ENCODE results near the gene NAT9. TPM values are rescaled to one million over a fixed set of nuclear protein-coding genes. Genes with fewer than 3 reads are reported as not detected.
A peak's percentile ranks its signal among the peaks of the same experiment; 100 is the strongest.

Gene NAT9
- total RNA-seq, 1 donor from 2014 or later: 83.7 TPM

- Mint-ChIP-seq H3K9me3 (no peaks in the 10 kb centered on the region), H3K36me3 (no peaks in the 10 kb centered on the region), H3K27me3 (ENCODE audit: low read depth) (peaks cover 37% of the 10 kb centered on the region), H3K4me1 (peaks cover 19% of the 10 kb centered on the region), H3K4me3 (no peak overlapping the region), H3K27ac (no peak overlapping the region)
- no peak for TF ChIP-seq CTCF (IDR thresholded peaks at IDR 0.05; ENCODE audit: unreplicated experiment)
- no peak for DNase-seq (ENCODE audit: low spot score in 2 of 2, unreplicated experiment in 2 of 2)
These were observed 35.3 kb downstream of the NAT9 start for GRCh38 chr17:74740641-74741387.

- no peak for TF ChIP-seq CTCF (IDR thresholded peaks at IDR 0.05; ENCODE audit: unreplicated experiment)
- Mint-ChIP-seq H3K27ac (no peak overlapping the region), H3K27me3 (ENCODE audit: low read depth) (peaks cover 37% of the 10 kb centered on the region), H3K36me3 (no peaks in the 10 kb centered on the region), H3K9me3 (no peaks in the 10 kb centered on the region), H3K4me3 (no peak overlapping the region), H3K4me1 (peaks cover 19% of the 10 kb centered on the region)
- DNase-seq (ENCODE audit: low spot score in 2 of 2, unreplicated experiment in 2 of 2): no peak
These were observed 36.0 kb downstream of the NAT9 start for GRCh38 chr17:74740173-74740572.

DNA sequence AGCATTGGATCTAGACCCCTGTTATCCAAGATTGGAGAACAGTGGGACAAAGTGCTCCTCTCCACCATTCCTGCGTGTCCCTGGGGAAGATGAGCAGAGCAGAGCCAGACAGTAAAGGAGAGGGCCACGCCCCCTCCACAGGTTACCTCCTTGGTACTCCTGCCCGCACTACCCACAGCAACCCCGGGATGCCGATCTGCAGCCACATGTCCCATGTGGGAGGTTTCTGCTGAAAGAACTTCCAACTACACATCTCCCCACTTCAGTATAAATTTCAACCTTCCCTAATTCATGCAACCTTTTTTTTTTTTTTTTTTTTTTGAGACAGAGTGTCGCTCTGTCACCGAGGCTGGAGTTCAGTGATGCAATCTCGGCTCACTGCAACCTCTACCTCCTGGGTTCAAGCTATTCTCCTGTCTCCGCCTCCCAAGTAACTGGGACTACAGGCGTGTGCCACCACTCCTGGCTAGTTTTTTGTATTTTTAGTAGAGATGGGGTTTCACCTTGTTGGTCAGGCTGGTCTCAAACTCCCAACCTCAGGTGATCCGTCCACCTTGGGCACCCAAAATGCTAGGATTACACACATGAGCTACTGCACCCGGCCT lies 36.8 kb downstream of the NAT9 start:
- H3K4me3 Mint-ChIP-seq: no peak overlapping the region
- H3K9me3 Mint-ChIP-seq: no peaks in the 10 kb centered on the region
- DNase-seq (ENCODE audit: low spot score in 2 of 2, unreplicated experiment in 2 of 2): no peak
- peaks cover 15% of the 10 kb centered on the region for H3K4me1 Mint-ChIP-seq
- H3K27me3 Mint-ChIP-seq (ENCODE audit: low read depth): peaks cover 37% of the 10 kb centered on the region
- no peak overlapping the region for H3K27ac Mint-ChIP-seq
- no peak for TF ChIP-seq CTCF (IDR thresholded peaks at IDR 0.05; ENCODE audit: unreplicated experiment)
- H3K36me3 Mint-ChIP-seq: no peaks in the 10 kb centered on the region

GRCh38 chr17:74738051-74738996 lies 37.8 kb downstream of the NAT9 start:
- DNase-seq (ENCODE audit: low spot score in 2 of 2, unreplicated experiment in 2 of 2): no peak

More at GRCh38 chr17:74738051-74738996, 37.8 kb downstream of the NAT9 start:
- Mint-ChIP-seq H3K27me3 (ENCODE audit: low read depth) (peaks cover 37% of the 10 kb centered on the region), H3K36me3 (no peaks in the 10 kb centered on the region), H3K4me3 (peak overlapping the region; percentile 55), H3K9me3 (no peaks in the 10 kb centered on the region), H3K4me1 (peaks cover 15% of the 10 kb centered on the region), H3K27ac (no peak overlapping the region)
- no peak for TF ChIP-seq CTCF (IDR thresholded peaks at IDR 0.05; ENCODE audit: unreplicated experiment)
